Measurements from ENCODE around the gene RUNX2.

Gene RUNX2

GRCh38 chr6:45707176-45707575 lies 379.0 kb downstream of the RUNX2 start:
- no peak for DNase-seq (ENCODE audit: low spot score)

GRCh38 chr6:45709781-45710220 lies 381.7 kb downstream of the RUNX2 start:
- DNase-seq (ENCODE audit: low spot score) = no peak

- DNase-seq (ENCODE audit: low spot score) = no peak
Measured at GRCh38 chr6:45710304-45710821, 382.2 kb downstream of the RUNX2 start.

- no peak for DNase-seq (ENCODE audit: low spot score)
Measured at GRCh38 chr6:45712076-45712475, 383.9 kb downstream of the RUNX2 start.

- no peak for DNase-seq (ENCODE audit: low spot score)
Measured at GRCh38 chr6:45712786-45713185, 384.7 kb downstream of the RUNX2 start.

Measured in left forelimb (tissue), 1 donor.